DMS79 treated with DMSO at 0.1 percent for 48 hours (cell line): ENCODE results near the gene WNT7B.
A peak's percentile ranks its signal among the peaks of the same experiment; 100 is the strongest.

Experiments
- DNase-seq: peaks from one replicate; lab custom pipeline; 2025; lab: John Stamatoyannopoulos, UW

Gene WNT7B

GRCh38 chr22:45971408-45972028, 5.4 kb downstream of the WNT7B start:
- no peak for DNase-seq

GRCh38 chr22:45970705-45971407, 6.1 kb downstream of the WNT7B start:
- DNase-seq, result no peak

- no peak for DNase-seq
Observed at GRCh38 chr22:45969801-45970470, 7.0 kb downstream of the WNT7B start.

- no peak for DNase-seq
Observed at GRCh38 chr22:45969414-45969799, 7.6 kb downstream of the WNT7B start.

GRCh38 chr22:45968751-45969413, 8.1 kb downstream of the WNT7B start:
- DNase-seq, result no peak

- DNase-seq, result no peak
Observed at GRCh38 chr22:45968003-45968650, 8.8 kb downstream of the WNT7B start.

- no peak for DNase-seq
Observed at GRCh38 chr22:45966895-45967365, 10.0 kb downstream of the WNT7B start.

GRCh38 chr22:45966320-45966894, 10.6 kb downstream of the WNT7B start:
- peak; percentile 57 for DNase-seq

GRCh38 chr22:45965563-45965962, 11.4 kb downstream of the WNT7B start:
- DNase-seq, result no peak

GRCh38 chr22:45964926-45965527, 11.9 kb downstream of the WNT7B start:
- DNase-seq, result no peak

GRCh38 chr22:45964372-45964771, 12.6 kb downstream of the WNT7B start:
- DNase-seq, result no peak

- DNase-seq, result no peak
Observed at GRCh38 chr22:45963821-45964220, 13.1 kb downstream of the WNT7B start.

GRCh38 chr22:45962756-45963324, 14.1 kb downstream of the WNT7B start:
- no peak for DNase-seq

- no peak for DNase-seq
Observed at GRCh38 chr22:45962434-45962718, 14.6 kb downstream of the WNT7B start.

GRCh38 chr22:45961679-45962433, 15.1 kb downstream of the WNT7B start:
- no peak for DNase-seq

GRCh38 chr22:45960477-45961386, 16.2 kb downstream of the WNT7B start:
- DNase-seq, result no peak

- no peak for DNase-seq
Observed at GRCh38 chr22:45959719-45960476, 17.1 kb downstream of the WNT7B start.

- no peak for DNase-seq
Observed at GRCh38 chr22:45958971-45959370, 18.0 kb downstream of the WNT7B start.

- no peak for DNase-seq
Observed at GRCh38 chr22:45957826-45958225, 19.1 kb downstream of the WNT7B start.
